Vagina (tissue), 2 donors: ENCODE measurements around the gene IL17C.

Experiments used
- POLR2A ChIP-seq, 2 donors: fragments of 450-650 bp; IDR thresholded peaks; one replicate each; pipeline ENCODE4 v1.6.1; 2017; ENCODE audit warnings: antibody characterized with exemption in 2 of 2, mild to moderate bottlenecking in 2 of 2, moderate library complexity in 2 of 2
- TF ChIP-seq, protein P1 (sequence below), 3 experiments: fragments of 450-650 bp in 2 of 3; fragments of 200-600 bp in 1 of 3; sonication (generic) in 1 of 3; IDR thresholded peaks; one replicate each; pipeline ENCODE4 v1.5.1; 2017 to 2019; ENCODE audit warnings: antibody characterized with exemption in 3 of 3, mild to moderate bottlenecking in 2 of 3, moderate library complexity in 2 of 3

DNA sequence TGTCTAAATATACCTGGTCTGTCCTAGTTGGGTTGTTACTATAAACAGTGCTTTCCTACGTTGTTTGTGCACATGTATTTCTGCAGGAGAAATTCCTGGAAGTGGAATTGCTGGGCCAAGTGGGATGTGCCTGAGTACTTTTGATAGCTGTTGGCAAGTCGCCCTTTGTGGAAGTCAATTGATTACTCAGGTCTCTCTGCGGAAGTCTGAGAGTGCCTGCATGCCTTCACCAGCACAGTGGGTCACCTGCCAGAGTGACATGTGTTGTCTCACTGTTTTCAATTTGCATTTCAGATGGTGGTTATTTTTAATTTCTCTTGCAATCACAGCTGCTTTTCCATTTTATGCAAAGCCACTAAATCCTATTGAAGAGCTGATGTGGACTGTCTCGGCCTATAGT, 26.8 kb downstream of the IL17C start:
- TF ChIP-seq, protein P1, sequence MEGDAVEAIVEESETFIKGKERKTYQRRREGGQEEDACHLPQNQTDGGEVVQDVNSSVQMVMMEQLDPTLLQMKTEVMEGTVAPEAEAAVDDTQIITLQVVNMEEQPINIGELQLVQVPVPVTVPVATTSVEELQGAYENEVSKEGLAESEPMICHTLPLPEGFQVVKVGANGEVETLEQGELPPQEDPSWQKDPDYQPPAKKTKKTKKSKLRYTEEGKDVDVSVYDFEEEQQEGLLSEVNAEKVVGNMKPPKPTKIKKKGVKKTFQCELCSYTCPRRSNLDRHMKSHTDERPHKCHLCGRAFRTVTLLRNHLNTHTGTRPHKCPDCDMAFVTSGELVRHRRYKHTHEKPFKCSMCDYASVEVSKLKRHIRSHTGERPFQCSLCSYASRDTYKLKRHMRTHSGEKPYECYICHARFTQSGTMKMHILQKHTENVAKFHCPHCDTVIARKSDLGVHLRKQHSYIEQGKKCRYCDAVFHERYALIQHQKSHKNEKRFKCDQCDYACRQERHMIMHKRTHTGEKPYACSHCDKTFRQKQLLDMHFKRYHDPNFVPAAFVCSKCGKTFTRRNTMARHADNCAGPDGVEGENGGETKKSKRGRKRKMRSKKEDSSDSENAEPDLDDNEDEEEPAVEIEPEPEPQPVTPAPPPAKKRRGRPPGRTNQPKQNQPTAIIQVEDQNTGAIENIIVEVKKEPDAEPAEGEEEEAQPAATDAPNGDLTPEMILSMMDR (IDR thresholded peaks at IDR 0.05) = no peak
- no peak for TF ChIP-seq POLR2A (IDR thresholded peaks at IDR 0.05)
